GM23338 (cell line): ENCODE results near the gene MARF1. TPM values are rescaled to one million over a fixed set of nuclear protein-coding genes. Genes with fewer than 3 reads are reported as not detected.

Experiments used
- ATAC-seq: fragments of 200-7000 bp; cut with Tn5 transposase; 3 replicates; pipeline ENCODE4 v1.9.1; 2020
- DNase-seq: peaks from one replicate; pipeline ENCODE4 v3.0.0-alpha.2; 2015; ENCODE audit warnings: low spot score
- H2AFZ ChIP-seq: fragments of 200-600 bp; sonication (generic); 2 replicates; pipeline ENCODE4 v1.8.0; 2016; ENCODE audit warnings: antibody characterized with exemption, mild to moderate bottlenecking, moderate library complexity
- H3F3A ChIP-seq: fragments of 200-600 bp; sonication (generic); replicated peaks from 2 replicates; pipeline ENCODE4 v1.8.0; 2017; ENCODE audit warnings: antibody characterized with exemption, mixed run types, low read depth
- H3K27ac ChIP-seq: fragments of 200-600 bp; sonication (generic); 2 replicates; pipeline ENCODE4 v1.6.1; 2016; ENCODE audit warnings: low read depth
- H3K27me3 ChIP-seq: fragments of 200-600 bp; sonication (generic); 2 replicates; pipeline ENCODE4 v1.8.0; 2016; ENCODE audit warnings: mild to moderate bottlenecking, mixed run types, moderate library complexity; ENCODE audit not compliant: insufficient read depth
- H3K36me3 ChIP-seq: fragments of 200-600 bp; sonication (generic); 2 replicates; pipeline ENCODE4 v1.8.0; 2016; ENCODE audit warnings: mild to moderate bottlenecking; ENCODE audit not compliant: insufficient read depth
- H3K4me1 ChIP-seq: fragments of 200-600 bp; sonication (generic); 2 replicates; pipeline ENCODE4 v1.8.0; 2016; ENCODE audit warnings: mild to moderate bottlenecking, moderate library complexity; ENCODE audit not compliant: insufficient read depth
- H3K4me2 ChIP-seq: fragments of 200-600 bp; sonication (generic); 2 replicates; pipeline ENCODE4 v1.7.1; 2017; ENCODE audit warnings: mixed run types
- H3K4me3 ChIP-seq: fragments of 200-600 bp; sonication (generic); 2 replicates; pipeline ENCODE4 v1.6.1; 2016; ENCODE audit warnings: mixed run types
- H3K79me2 ChIP-seq: fragments of 200-600 bp; sonication (generic); replicated peaks from 2 replicates; pipeline ENCODE4 v1.8.0; 2017; ENCODE audit warnings: mild to moderate bottlenecking; ENCODE audit not compliant: insufficient read depth
- H3K9me2 ChIP-seq: fragments of 200-600 bp; sonication (generic); 2 replicates; pipeline ENCODE4 v1.8.0; 2017; ENCODE audit not compliant: insufficient read depth
- H4K20me1 ChIP-seq: fragments of 200-600 bp; sonication (generic); replicated peaks from 2 replicates; pipeline ENCODE4 v1.8.0; 2017; ENCODE audit warnings: mild to moderate bottlenecking; ENCODE audit not compliant: insufficient read depth
- H3K27ac Mint-ChIP-seq: 2 replicates; pipeline ENCODE4 v1.8.0; 2020; ENCODE audit warnings: inconsistent platforms, mild to moderate bottlenecking, moderate library complexity, mixed read lengths
- H3K27me3 Mint-ChIP-seq: 3 replicates; pipeline ENCODE4 v1.8.0; 2022; ENCODE audit warnings: low read depth, mild to moderate bottlenecking, moderate library complexity, mixed read lengths, inconsistent platforms; ENCODE audit not compliant: insufficient read depth, poor library complexity
- H3K36me3 Mint-ChIP-seq: 3 replicates; pipeline ENCODE4 v1.8.0; 2021; ENCODE audit warnings: low read depth, mild to moderate bottlenecking, inconsistent platforms, moderate library complexity, mixed read lengths
- H3K4me1 Mint-ChIP-seq: 3 replicates; pipeline ENCODE4 v1.8.0; 2020; ENCODE audit warnings: mild to moderate bottlenecking, inconsistent platforms, mixed read lengths
- H3K4me3 Mint-ChIP-seq: 3 replicates; pipeline ENCODE4 v1.8.0; 2021; ENCODE audit warnings: moderate library complexity, mild to moderate bottlenecking, inconsistent platforms, mixed read lengths
- H3K9me3 Mint-ChIP-seq: 3 replicates; pipeline ENCODE4 v1.8.0; 2020; ENCODE audit warnings: moderate library complexity, mild to moderate bottlenecking, inconsistent platforms, mixed read lengths
- CREB1 ChIP-seq: fragments of 250-450 bp; sonication (Bioruptor Pico); IDR thresholded peaks from 2 replicates; pipeline ENCODE4 v1.5.0; 2020; ENCODE audit warnings: low read depth, mild to moderate bottlenecking, moderate library complexity
- EZH2 ChIP-seq: fragments of 200-600 bp; sonication (generic); IDR thresholded peaks from one replicate; pipeline ENCODE4 v1.8.0; 2017; ENCODE audit warnings: antibody characterized with exemption, mild to moderate bottlenecking, low read depth; ENCODE audit not compliant: unreplicated experiment
- EZH2phosphoT487 ChIP-seq: fragments of 200-600 bp; sonication (generic); IDR thresholded peaks from one replicate; pipeline ENCODE4 v1.8.1; 2018; ENCODE audit warnings: antibody characterized with exemption; ENCODE audit not compliant: unreplicated experiment
- JUNB ChIP-seq: IDR thresholded peaks from one replicate; pipeline ENCODE4 v1.6.1; 2016; ENCODE audit warnings: antibody characterized with exemption; ENCODE audit not compliant: unreplicated experiment
- NANOG ChIP-seq: IDR thresholded peaks from 2 replicates; pipeline ENCODE4 v1.6.1; 2016; ENCODE audit warnings: antibody characterized with exemption, borderline replicate concordance
- ZNF114 ChIP-seq: fragments of 250-450 bp; sonication (Bioruptor Pico); IDR thresholded peaks from 2 replicates; pipeline ENCODE4 v1.5.0; 2020; ENCODE audit warnings: mild to moderate bottlenecking, moderate library complexity
- ZNF331 ChIP-seq: fragments of 250-450 bp; sonication (Bioruptor Pico); IDR thresholded peaks from 2 replicates; pipeline ENCODE4 v1.5.0; 2020; ENCODE audit warnings: low read depth, mild to moderate bottlenecking, moderate library complexity
- polyA plus RNA-seq: library from polyadenylated mRNA; unstranded; fragments of >200 nt; fragmentation: Nextera tagmentation; extraction: Ambion mirVana; gene quantifications from 2 replicates; pipeline ENCODE4 v1.2.1, GENCODE V29; 2016
- total RNA-seq: library from RNA; depleted of rRNA; stranded (reverse); fragments of >200 nt; shearing (Covaris generic); gene quantifications from 2 replicates; pipeline ENCODE4 v1.2.3, GENCODE V29; 2014
- TF ChIP-seq, protein P1 (sequence below): fragments of 250-450 bp; sonication (Bioruptor Pico); IDR thresholded peaks from 2 replicates; pipeline ENCODE4 v1.5.0; 2020; ENCODE audit warnings: mild to moderate bottlenecking, moderate library complexity
- TF ChIP-seq, protein P2 (sequence below), 2 experiments: fragments of 200-600 bp in 1 of 2; sonication (generic) in 1 of 2; conservative IDR thresholded peaks; 2 replicates each; pipeline versions ENCODE4 v1.5.1 to v1.6.1; 2016 to 2017; ENCODE audit warnings: antibody characterized with exemption in 2 of 2, low read depth in 2 of 2, mild to moderate bottlenecking in 2 of 2, moderate library complexity in 1 of 2
- TF ChIP-seq, protein P3 (sequence below): IDR thresholded peaks from 2 replicates; pipeline ENCODE4 v1.6.1; 2016; ENCODE audit warnings: antibody characterized with exemption

The MARF1 gene
- total and polyA plus RNA-seq, 2 experiments from 2014 or later: 8.3 to 16.0 TPM

DNA sequence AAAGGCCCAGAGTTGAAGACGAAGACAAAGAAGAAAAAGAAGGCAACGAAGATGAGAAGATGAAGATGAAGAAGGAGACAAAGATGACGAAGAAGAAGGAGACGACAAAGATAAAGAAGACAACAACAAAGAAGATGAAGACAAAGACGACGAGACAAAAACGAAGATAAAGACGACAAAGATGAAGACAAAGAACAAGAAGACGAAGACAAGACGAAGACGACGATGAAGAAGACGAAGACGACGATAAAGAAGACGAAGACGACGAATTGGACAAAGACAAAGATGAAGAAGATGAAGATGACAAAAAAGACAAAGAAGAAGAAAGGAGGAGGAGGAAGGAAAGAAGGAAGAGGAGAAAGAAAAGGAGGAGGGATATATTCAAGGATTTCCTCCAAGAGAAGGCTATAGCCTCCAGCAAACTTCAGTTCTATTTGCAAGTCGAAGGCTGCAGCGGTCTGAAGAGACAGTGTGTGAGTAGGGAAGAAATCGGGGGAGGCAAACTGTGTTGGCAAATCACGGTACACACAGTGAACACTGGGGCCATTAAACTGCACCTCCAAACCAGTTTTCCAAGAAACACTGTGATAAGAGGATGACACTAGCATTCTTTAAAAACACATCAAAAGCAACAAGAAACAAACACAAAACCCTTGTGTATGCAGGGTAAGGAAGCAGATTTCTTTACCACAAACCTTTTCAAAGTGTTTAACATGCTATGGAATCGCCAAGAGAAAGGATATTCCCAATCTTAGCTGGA, 40.5 kb downstream of the MARF1 start:
- no peak overlapping the region for H3K4me3 Mint-ChIP-seq
- Histone ChIP-seq H4K20me1 (peaks cover 21% of the 10 kb centered on the region), H3K27me3 (no peaks in the 10 kb centered on the region), H3K4me3 (no peak overlapping the region), H3K27ac (no peak overlapping the region), H3K36me3 (peaks cover 20% of the 10 kb centered on the region; the same call in 1 of the 2 replicates), H3K9me2 (no peaks in the 10 kb centered on the region), H3K4me1 (no peaks in the 10 kb centered on the region), H2AFZ (no peak overlapping the region), H3K79me2 (no peaks in the 10 kb centered on the region), H3K4me2 (no peak overlapping the region), H3F3A (no peaks in the 10 kb centered on the region)
- DNase-seq (no peak), ATAC-seq (no peak)
- H3K27me3 Mint-ChIP-seq: peaks cover 12% of the 10 kb centered on the region
- H3K36me3 Mint-ChIP-seq: peaks cover 48% of the 10 kb centered on the region
- TF ChIP-seq, protein P1, sequence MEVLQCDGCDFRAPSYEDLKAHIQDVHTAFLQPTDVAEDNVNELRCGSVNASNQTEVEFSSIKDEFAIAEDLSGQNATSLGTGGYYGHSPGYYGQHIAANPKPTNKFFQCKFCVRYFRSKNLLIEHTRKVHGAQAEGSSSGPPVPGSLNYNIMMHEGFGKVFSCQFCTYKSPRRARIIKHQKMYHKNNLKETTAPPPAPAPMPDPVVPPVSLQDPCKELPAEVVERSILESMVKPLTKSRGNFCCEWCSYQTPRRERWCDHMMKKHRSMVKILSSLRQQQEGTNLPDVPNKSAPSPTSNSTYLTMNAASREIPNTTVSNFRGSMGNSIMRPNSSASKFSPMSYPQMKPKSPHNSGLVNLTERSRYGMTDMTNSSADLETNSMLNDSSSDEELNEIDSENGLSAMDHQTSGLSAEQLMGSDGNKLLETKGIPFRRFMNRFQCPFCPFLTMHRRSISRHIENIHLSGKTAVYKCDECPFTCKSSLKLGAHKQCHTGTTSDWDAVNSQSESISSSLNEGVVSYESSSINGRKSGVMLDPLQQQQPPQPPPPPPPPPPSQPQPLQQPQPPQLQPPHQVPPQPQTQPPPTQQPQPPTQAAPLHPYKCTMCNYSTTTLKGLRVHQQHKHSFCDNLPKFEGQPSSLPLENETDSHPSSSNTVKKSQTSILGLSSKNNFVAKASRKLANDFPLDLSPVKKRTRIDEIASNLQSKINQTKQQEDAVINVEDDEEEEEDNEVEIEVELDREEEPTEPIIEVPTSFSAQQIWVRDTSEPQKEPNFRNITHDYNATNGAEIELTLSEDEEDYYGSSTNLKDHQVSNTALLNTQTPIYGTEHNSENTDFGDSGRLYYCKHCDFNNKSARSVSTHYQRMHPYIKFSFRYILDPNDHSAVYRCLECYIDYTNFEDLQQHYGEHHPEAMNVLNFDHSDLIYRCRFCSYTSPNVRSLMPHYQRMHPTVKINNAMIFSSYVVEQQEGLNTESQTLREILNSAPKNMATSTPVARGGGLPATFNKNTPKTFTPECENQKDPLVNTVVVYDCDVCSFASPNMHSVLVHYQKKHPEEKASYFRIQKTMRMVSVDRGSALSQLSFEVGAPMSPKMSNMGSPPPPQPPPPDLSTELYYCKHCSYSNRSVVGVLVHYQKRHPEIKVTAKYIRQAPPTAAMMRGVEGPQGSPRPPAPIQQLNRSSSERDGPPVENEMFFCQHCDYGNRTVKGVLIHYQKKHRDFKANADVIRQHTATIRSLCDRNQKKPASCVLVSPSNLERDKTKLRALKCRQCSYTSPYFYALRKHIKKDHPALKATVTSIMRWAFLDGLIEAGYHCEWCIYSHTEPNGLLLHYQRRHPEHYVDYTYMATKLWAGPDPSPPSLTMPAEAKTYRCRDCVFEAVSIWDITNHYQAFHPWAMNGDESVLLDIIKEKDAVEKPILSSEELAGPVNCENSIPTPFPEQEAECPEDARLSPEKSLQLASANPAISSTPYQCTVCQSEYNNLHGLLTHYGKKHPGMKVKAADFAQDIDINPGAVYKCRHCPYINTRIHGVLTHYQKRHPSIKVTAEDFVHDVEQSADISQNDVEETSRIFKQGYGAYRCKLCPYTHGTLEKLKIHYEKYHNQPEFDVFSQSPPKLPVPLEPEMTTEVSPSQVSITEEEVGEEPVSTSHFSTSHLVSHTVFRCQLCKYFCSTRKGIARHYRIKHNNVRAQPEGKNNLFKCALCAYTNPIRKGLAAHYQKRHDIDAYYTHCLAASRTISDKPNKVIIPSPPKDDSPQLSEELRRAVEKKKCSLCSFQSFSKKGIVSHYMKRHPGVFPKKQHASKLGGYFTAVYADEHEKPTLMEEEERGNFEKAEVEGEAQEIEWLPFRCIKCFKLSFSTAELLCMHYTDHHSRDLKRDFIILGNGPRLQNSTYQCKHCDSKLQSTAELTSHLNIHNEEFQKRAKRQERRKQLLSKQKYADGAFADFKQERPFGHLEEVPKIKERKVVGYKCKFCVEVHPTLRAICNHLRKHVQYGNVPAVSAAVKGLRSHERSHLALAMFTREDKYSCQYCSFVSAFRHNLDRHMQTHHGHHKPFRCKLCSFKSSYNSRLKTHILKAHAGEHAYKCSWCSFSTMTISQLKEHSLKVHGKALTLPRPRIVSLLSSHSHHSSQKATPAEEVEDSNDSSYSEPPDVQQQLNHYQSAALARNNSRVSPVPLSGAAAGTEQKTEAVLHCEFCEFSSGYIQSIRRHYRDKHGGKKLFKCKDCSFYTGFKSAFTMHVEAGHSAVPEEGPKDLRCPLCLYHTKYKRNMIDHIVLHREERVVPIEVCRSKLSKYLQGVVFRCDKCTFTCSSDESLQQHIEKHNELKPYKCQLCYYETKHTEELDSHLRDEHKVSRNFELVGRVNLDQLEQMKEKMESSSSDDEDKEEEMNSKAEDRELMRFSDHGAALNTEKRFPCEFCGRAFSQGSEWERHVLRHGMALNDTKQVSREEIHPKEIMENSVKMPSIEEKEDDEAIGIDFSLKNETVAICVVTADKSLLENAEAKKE (CRISPR knock-in tag): no peak
- TF ChIP-seq CREB1: no peak
- TF ChIP-seq EZH2phosphoT487: no peak
- no peak for TF ChIP-seq ZNF331
- TF ChIP-seq ZNF114 (CRISPR knock-in tag): no peak
- TF ChIP-seq JUNB: no peak
- TF ChIP-seq, protein P2, sequence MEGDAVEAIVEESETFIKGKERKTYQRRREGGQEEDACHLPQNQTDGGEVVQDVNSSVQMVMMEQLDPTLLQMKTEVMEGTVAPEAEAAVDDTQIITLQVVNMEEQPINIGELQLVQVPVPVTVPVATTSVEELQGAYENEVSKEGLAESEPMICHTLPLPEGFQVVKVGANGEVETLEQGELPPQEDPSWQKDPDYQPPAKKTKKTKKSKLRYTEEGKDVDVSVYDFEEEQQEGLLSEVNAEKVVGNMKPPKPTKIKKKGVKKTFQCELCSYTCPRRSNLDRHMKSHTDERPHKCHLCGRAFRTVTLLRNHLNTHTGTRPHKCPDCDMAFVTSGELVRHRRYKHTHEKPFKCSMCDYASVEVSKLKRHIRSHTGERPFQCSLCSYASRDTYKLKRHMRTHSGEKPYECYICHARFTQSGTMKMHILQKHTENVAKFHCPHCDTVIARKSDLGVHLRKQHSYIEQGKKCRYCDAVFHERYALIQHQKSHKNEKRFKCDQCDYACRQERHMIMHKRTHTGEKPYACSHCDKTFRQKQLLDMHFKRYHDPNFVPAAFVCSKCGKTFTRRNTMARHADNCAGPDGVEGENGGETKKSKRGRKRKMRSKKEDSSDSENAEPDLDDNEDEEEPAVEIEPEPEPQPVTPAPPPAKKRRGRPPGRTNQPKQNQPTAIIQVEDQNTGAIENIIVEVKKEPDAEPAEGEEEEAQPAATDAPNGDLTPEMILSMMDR (conservative IDR thresholded peaks at IDR 0.05; ENCODE audit: low read depth in 2 of 2): no peak
- no peak for TF ChIP-seq EZH2
- no peak for TF ChIP-seq NANOG
- TF ChIP-seq, protein P3, sequence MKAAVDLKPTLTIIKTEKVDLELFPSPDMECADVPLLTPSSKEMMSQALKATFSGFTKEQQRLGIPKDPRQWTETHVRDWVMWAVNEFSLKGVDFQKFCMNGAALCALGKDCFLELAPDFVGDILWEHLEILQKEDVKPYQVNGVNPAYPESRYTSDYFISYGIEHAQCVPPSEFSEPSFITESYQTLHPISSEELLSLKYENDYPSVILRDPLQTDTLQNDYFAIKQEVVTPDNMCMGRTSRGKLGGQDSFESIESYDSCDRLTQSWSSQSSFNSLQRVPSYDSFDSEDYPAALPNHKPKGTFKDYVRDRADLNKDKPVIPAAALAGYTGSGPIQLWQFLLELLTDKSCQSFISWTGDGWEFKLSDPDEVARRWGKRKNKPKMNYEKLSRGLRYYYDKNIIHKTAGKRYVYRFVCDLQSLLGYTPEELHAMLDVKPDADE: no peak
- H3K27ac Mint-ChIP-seq: no peak overlapping the region
- peaks cover 15% of the 10 kb centered on the region for H3K4me1 Mint-ChIP-seq
- H3K9me3 Mint-ChIP-seq: no peaks in the 10 kb centered on the region
